ENCODE data around the gene C9orf72.
"Not testable (repeated sequence)": the region's sequence is repeated elsewhere in the genome, so short reads cannot be mapped to it uniquely, and the experiment has no call there.

C9orf72 gene, protein sequence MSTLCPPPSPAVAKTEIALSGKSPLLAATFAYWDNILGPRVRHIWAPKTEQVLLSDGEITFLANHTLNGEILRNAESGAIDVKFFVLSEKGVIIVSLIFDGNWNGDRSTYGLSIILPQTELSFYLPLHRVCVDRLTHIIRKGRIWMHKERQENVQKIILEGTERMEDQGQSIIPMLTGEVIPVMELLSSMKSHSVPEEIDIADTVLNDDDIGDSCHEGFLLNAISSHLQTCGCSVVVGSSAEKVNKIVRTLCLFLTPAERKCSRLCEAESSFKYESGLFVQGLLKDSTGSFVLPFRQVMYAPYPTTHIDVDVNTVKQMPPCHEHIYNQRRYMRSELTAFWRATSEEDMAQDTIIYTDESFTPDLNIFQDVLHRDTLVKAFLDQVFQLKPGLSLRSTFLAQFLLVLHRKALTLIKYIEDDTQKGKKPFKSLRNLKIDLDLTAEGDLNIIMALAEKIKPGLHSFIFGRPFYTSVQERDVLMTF

DNA sequence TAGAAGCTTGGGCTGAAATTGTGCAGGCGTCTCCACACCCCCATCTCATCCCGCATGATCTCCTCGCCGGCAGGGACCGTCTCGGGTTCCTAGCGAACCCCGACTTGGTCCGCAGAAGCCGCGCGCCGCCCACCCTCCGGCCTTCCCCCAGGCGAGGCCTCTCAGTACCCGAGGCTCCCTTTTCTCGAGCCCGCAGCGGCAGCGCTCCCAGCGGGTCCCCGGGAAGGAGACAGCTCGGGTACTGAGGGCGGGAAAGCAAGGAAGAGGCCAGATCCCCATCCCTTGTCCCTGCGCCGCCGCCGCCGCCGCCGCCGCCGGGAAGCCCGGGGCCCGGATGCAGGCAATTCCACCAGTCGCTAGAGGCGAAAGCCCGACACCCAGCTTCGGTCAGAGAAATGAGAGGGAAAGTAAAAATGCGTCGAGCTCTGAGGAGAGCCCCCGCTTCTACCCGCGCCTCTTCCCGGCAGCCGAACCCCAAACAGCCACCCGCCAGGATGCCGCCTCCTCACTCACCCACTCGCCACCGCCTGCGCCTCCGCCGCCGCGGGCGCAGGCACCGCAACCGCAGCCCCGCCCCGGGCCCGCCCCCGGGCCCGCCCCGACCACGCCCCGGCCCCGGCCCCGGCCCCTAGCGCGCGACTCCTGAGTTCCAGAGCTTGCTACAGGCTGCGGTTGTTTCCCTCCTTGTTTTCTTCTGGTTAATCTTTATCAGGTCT, at the start of gene C9orf72:
C9orf72 (minus strand) TSS at position 564 of the 716 bp plus-strand sequence. CDS start 6,361 bp downstream, outside the sequence.
- peak; percentile 95 for DNase-seq (ENCODE audit: low spot score)

DNA sequence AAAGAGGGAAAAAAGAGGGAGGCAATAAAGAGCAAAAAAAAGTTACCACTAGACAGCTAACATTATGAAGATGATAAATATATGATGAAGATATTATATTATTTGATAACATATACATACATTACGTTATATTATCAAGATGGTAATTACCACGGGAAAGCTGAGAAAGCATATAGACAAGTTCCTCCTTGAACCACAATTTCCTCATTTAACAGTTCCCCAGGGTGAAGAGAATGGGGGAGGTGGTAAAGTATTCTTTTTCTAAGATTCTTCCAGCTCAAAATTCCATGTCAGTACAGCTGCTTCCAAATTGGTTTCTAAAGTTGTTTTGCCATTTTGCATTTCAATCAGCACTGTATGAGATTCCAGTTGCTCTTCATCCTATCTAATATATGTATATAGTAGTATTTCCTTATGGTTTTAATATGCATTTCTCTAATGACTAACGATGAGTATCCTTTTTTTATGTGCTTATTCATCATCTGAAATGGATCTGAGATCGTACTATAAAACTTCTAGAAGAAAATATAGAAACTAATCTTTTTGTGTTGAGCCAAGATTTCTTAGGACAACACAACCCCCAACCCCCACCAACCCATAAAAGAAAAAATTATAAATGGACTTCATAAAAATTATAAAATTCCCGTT, 49.5 kb upstream of the C9orf72 start:
- no peak for DNase-seq (ENCODE audit: low spot score)

DNA sequence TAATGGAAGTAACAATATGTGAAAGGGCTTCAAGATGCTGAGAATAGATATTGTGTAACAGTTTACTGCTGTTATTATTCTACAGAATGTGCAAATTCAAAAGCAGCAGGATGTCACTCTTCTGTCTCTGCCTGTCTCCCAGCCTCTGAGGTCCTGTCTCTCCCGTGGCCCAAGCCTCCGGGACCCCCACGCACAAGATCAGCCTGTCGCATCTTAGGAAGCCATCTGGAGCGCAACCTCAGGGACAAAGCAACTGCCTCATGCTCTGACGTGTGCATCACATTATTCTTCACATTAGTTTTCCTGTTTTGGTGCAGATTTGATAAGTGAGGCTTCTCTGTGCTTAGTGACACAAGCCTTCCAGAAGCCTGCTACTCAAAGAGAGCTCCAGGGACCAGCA, 46.5 kb upstream of the C9orf72 start:
- no peak for DNase-seq (ENCODE audit: low spot score)

DNA sequence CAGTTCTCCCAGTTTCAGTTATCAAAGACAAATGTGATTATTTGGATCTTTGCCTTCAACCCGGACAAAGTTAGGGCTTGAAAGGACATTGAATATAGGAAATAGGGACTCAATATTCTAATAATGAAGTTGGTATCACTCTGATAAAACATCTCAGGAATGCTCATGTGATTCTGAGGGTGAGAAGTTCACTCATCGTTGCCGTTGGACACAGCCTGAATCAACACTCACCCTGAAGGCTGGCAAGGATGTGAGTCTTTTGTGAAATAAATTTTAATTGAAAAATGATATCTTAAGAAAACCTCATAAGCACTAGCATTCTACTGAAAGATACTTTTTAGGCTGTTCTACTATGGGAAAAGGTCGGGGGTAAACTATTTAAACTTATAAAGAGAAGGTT, 44.8 kb upstream of the C9orf72 start:
- DNase-seq (ENCODE audit: low spot score) = no peak

DNA sequence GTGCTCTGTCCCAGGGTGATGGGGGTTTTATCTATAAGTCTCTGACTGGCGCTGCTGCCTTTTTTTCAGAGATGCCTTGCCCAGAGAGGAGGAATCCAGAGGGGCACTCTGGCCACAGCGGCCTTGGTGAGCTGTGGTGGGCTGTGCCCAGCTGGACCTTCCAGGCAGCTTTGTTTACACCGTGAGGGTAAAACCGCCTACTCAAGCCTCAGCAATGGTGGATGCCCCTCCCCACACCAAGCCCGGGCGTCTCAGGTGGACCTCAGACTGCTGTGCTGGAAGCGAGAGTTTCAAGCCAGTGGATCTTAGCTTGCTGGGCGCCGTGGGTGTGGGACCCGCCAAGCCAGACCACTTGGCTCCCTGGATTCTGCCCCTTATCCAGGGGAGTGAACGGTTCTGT, 41.3 kb upstream of the C9orf72 start:
- no peak for DNase-seq (ENCODE audit: low spot score)

DNA sequence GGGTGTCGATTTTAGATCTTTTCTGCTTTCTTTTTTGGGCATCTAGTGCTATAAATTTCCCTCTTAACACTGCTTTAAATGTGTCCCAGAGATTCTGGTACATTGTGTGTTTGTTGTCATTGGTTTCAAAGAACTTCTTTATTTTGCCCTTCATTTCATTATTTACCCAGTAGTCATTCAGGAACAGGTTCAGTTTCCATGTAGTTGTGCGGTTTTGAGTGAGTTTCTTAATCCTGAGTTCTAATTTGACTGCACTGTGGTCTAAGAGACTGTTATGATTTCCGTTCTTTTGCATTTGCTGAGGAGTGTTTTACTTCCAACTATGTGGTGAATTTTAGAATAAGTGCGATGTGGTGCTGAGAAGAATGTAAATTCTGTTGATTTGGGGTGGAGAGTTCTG, 38.8 kb upstream of the C9orf72 start:
- not testable (repeated sequence) for DNase-seq (ENCODE audit: low spot score)

DNA sequence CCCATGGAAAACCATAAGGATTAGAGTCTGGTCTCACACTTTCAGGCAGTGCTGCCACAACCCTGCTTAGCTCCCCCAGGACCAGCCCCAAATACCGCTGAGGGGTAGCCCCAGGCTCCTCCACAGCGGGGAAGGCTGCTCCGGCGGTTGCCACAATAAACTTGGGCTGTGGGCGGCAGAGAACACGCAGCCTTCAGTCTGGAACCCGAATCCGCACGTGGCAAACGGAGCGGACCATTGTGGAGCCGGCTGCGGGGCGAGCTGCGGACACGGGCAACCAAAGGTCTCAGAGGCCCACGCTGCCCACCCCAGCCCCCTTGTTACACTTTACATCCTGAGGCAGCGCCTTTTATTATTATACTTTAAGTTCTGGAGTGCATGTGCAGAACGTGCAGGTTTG, 37.3 kb upstream of the C9orf72 start:
- no peak for DNase-seq (ENCODE audit: low spot score)

DNA sequence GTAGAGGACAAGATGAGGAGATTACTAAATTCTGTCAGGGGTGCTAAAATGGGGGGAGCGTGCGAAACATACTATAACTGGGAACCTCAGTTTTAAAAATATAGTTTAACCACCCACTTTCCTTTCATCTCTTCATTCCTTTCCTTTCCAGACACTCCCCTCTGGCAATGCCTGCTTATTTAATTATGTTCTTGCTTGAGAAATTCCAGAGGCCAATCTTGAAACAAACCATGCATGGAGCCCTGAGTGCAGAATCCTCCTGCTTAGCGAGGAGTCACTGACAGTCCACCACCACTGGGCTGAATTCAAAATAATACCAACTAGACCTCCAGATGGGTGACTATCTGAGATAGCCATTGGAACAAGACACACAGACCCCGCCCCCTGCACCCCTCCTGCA, 29.7 kb upstream of the C9orf72 start:
- no peak for DNase-seq (ENCODE audit: low spot score)

DNA sequence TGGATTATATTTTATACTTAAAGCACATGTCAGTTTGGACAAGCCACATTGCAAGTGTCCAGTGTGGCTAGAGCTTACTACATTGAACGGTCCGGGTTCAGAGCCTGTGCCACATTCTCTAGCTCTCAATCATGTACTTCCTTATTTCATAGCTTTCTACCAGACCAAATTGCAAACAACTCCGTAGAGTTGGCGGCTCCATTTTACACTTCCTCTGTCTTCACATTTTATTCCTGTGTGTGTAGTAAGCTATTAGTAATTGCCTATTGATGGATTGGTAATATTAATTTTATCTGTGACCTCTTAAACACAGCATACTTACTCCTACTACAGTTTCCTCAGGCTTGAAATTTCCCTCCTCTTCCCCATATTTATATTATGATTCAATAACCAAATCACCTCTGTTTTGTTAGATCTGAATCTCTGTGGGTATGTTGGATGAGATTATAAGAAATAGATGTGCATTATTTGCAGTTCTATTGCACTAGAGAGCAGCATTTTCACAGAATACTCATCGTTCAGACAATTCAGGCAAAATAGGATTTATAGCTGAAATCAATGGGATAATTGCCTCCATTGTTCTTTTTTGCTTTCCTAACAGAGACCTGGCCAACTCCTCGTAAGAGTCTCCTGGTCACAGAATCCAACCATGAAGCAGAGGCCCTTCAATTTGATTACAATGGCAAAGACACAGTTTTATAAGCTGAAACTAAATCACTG, 29.0 kb upstream of the C9orf72 start:
- no peak for DNase-seq (ENCODE audit: low spot score)

DNA sequence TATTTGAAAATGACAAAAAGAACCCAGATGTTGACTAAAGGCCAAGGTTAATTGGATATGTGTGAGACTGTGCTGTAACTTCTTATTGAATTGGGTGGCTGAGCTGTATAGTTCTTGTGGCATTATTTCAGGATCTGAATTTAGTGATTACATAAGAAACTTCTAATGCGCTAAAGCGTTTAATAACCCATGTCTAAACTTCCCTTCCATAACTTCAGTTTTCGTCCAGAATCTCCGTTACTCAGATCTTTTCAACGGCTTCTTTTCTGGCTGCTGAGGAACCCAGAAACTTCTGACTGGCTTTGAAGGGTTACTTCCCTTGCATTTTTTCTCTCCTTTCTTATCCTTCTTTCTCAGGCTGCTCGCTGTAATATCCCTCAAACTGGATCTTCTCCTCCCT, 28.1 kb upstream of the C9orf72 start:
- DNase-seq (ENCODE audit: low spot score) = no peak

DNA sequence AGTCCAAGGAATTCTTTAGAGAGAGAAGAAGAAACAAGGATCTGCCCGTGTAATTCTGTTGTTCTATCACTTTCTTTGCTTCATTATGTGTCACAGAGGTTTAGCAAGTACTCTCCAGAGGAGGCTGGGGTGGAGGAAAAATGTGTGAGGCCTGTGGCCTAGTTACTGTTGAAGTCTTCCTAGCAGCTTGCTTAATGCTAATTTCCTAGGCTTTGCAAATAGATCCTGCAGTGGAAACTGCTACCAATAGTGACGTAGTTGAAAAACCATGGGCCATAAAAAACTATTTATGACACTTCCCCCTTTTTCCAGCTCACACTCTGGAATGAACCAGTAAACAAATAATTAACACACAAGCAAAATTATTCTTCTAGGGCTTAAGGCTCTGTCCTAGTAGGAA, 27.0 kb upstream of the C9orf72 start:
- no peak for DNase-seq (ENCODE audit: low spot score)

DNA sequence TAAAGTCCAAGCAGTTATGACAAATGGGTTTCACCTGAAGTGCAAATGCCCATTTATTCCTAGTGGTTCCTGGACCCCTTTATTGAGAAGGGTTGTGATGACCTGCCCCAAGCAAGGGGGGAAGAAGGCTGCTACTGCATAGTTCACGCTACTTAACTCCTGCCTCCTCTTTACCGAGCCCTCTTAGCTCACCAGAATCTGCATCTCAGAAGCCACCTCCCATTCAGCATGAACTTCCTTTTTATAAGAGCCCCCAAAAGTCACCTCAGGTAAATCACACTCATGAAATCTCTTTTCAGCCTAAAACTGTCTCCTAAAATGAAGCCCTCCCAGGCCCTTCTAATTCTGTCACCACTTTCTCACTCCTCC, 26.6 kb upstream of the C9orf72 start:
- no peak for DNase-seq (ENCODE audit: low spot score)

DNA sequence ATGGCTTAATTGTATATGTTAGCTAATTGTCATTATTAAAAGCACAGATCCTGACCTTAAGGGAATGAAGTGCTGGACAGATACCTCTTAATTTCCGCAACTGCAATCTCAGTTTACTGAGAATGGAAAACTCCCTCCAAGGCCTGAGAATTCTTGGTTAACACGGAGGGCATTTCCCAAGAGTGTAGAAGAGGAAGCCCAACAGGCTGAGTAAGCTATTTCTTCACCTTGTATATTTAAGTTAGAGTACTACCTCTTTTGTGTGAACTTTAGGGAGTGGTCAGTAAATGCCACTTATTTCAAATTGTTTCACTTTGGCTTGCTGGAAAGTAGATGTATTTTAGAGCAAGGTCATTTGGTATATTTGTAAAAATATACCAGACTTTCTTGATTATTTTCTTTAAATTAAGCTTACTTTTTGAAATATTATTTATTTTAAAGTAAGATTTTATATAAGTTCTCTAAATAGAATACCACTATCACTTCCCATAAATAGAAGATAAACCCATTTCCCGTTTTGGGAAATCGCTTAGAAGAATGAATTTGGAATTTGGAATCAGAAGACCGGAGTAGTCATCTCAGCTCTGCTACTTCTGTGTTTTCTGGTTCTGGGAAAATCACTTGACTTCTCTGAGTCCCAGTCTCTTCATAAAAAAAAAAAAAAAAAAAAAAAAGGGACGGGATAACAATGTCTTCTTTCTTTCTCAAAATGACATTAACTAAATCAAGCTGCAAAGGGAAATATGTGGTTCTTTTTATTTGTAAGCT, 26.0 kb upstream of the C9orf72 start:
- DNase-seq (ENCODE audit: low spot score) = no peak

DNA sequence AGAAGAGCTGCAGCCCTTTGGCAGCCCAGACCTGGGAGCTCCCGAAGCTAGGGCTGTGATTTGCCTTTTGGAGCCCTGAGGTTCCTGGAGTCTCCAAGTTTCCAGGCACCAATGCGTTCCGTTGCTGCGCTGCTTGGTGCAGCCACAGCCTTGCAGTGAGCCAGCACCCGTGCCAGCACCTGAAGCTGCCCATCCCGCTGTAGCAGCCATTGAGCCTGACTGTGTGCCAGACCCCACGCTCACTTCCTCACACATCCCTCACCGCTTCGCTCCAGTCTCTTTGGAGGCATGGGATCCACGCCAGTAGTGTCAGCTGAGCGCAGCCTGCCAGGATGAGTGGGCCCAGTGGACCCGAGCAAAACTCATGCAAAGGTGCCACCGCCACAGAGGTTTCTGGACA, 22.5 kb upstream of the C9orf72 start:
- DNase-seq (ENCODE audit: low spot score) = no peak

DNA sequence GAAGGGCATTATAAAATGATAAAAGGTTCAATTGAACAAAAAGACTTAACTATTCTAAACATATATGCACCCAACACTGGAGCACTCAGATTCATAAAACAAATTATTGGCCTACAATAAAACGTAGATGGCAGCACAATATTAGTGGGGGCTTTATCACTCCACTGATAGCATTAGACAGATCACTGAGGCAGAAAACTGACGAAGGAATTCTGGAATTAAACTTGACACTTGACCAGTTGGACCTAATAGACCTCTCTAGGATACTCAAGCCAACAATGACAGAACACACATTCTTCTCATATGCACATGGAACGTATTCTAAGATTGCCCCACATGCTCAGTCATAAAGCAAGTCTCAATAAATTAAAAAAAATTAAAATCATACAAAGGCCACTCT, 18.4 kb upstream of the C9orf72 start:
- no peak for DNase-seq (ENCODE audit: low spot score)

DNA sequence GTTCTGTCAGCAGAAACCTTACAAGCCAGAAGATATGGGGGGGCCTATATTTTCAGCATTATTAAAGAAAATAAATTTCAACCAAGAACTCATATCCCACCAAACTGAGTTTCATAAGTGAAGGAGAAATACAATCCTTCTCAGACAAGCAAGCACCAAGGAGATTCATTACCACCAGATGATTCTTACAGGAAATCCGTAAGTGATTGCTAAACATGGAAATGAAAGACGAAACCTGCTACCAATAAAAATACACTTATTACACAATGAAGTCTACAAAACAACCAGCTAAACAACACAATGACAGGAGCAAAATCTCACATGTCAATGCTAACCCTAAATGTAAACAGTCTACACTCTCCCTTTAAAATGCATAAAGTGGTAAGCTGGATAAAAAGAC, 17.8 kb upstream of the C9orf72 start:
- no peak for DNase-seq (ENCODE audit: low spot score)

DNA sequence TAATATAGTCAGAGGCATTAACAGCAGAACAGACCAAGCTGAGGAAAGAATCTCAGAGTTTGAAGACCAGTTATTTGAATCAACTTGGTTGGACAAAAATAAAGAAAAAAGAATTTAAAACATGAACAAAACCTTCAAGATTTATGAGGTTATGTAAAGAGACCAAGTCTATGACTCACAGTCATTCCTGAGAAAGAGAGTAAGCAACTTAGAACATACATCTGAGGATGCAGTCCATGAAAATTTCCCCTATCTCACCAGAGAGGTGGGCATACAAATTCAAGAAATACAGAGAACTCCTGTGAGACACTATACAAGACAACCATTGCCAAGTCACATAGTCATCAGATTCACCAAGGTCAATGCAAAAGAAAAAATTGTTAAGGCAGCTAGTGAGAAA, 17.4 kb upstream of the C9orf72 start:
- DNase-seq (ENCODE audit: low spot score) = no peak

DNA sequence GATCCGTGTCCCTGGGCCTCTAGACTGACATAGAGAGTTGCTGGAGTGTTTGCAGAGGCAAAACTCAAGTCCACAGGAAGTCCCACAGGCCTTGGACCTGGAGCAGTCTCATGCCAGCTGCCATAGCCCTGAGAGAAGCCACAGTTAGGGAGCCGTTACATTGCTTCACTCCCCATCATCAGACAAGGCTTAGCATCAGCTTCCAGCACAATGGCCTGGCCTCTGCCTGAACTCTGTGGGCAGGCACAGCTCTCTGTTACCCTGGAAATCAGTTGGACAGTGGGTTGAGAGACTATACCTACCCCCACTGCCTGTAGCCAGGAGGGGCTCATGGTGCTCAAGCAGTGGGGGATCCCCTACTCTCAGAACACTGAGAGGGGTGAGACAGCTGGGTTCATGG, 16.2 kb upstream of the C9orf72 start:
- no peak for DNase-seq (ENCODE audit: low spot score)

DNA sequence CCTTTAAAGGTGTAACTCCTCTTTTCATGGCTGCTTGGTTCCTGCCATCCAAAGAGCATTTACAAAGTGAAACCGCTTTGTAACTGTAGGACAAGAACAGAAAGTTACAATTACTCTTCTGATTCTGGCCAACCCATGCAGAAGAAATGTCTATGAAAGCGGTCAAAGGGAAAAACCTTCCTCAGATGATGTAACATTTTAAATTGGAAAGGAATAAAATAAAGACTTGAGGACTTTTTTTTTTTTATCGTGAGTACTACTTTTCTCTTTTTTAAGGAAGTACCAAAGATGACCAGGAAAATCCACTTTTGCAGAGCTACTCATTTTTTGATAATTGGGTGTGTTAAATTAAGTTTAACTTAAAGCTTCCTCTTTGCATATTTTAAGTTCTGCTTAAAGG, 13.0 kb upstream of the C9orf72 start:
- no peak for DNase-seq (ENCODE audit: low spot score)

DNA sequence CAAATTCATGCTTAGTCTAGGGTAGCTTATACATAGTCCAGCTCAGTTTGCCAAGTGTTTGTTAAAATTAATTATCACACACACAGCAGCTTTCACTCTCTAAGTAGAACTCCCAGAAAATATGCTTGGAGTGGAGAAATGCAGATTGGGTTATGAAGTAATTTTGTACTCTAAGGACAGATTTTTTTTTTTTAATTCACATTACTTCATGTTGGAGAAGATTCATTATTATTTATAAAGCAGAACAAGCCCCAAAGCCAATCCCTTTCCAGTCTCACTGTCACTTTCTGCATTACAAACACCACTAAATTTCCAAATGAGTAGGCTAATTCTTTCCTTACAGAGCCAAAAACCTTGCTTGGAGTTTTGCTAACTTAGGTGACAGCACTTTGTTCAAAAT, 11.7 kb upstream of the C9orf72 start:
- no peak for DNase-seq (ENCODE audit: low spot score)

DNA sequence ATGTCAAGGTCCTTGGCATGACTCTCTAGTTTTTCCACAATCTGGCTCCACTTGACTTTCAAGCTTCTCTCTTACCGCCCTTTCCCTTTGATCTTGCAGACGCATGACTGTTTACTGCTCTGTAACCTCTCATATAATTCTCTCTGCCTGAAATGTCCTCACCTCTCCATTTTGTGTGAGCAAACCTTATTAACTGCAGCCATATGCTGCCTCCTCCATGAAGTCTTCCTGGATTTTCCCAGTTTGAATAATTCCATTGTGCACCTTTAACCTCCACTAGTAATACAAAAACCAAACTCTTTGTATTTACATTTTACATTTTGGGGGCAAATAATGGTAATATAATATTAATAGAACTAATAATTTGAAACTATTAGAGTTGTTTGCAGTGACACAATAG, 9.5 kb upstream of the C9orf72 start:
- DNase-seq (ENCODE audit: low spot score) = no peak

DNA sequence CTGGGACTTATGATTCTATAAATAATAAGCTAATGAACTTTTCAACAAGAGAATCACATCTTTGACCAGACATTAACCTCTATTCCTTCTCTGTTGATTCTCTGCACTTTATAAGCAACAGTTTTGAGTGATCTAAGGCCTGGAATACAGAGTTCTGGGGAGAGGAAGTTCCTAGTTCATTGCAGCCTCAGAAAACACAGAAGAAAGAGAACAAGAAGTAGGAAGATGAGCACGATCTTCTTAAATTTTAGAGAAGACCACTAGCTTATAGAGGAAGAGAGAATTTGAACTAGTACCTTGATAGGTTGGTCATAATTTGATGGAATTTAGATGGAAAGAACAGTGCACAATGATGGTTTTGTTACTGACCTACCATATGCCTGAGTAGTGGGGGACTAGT, 8.5 kb upstream of the C9orf72 start:
- no peak for DNase-seq (ENCODE audit: low spot score)

All from GM03348 (cell line).